ENCODE results near the gene PTPRN2.

- no peak for TF ChIP-seq POLR2A (IDR thresholded peaks at IDR 0.05)
- no peak for TF ChIP-seq CTCF (IDR thresholded peaks at IDR 0.05)
Observed at GRCh38 chr7:157604661-157605381, 982.8 kb downstream of the PTPRN2 start.
